Upper lobe of left lung (tissue), 6 donors: ENCODE measurements around the gene ABHD17C. TPM values are rescaled to one million over a fixed set of nuclear protein-coding genes. Genes with fewer than 3 reads are reported as not detected.

ENCODE experiments used
- ATAC-seq, 2 donors: fragments of 200-7000 bp; cut with Tn5 transposase; one replicate each; pipeline ENCODE4 v1.9.1; 2022; ENCODE audit warnings: mild to moderate bottlenecking in 2 of 2, moderate library complexity in 2 of 2; ENCODE audit not compliant: low FRiP score in 2 of 2
- DNase-seq, 2 donors: peaks; one replicate each; pipeline ENCODE4 v3.0.0-alpha.2; 2019 to 2020
- H3K27ac ChIP-seq, 4 donors: fragments of 200-600 bp; sonication (generic); one replicate each; pipeline ENCODE4 v1.5.1; 2016 to 2019
- H3K27me3 ChIP-seq, 4 donors: fragments of 200-600 bp; sonication (generic); one replicate each; pipeline ENCODE4 v1.5.1; 2017 to 2019
- H3K36me3 ChIP-seq, 4 donors: fragments of 200-600 bp; sonication (generic); one replicate each; pipeline ENCODE4 v1.5.1; 2016 to 2019
- H3K4me1 ChIP-seq, 4 donors: fragments of 200-600 bp; sonication (generic); one replicate each; pipeline ENCODE4 v1.5.1; 2018 to 2019
- H3K4me3 ChIP-seq, 4 donors: fragments of 200-600 bp; sonication (generic); one replicate each; pipeline ENCODE4 v1.5.1; 2017 to 2019; ENCODE audit warnings: mild to moderate bottlenecking in 2 of 4, moderate library complexity in 1 of 4
- H3K9me3 ChIP-seq, 4 donors: fragments of 200-600 bp; sonication (generic); one replicate each; pipeline ENCODE4 v1.5.1; 2018 to 2019
- CTCF ChIP-seq, 6 experiments: fragments of 450-650 bp in 4 of 6; fragments of 200-600 bp in 2 of 6; sonication (generic) in 2 of 6; IDR thresholded peaks; one replicate each; pipeline ENCODE4 v1.5.1; 2016 to 2019; ENCODE audit warnings: antibody characterized with exemption in 6 of 6
- EP300 ChIP-seq, 4 donors: sonication (generic); formaldehyde crosslinking; IDR thresholded peaks; one replicate each; pipeline ENCODE4 v1.5.1; 2017; ENCODE audit warnings: antibody characterized with exemption in 4 of 4, control low read depth in 2 of 4
- POLR2A ChIP-seq, 4 donors: fragments of 450-650 bp; IDR thresholded peaks; one replicate each; pipeline ENCODE4 v1.5.1; 2016 to 2017; ENCODE audit warnings: antibody characterized with exemption in 4 of 4, mild to moderate bottlenecking in 2 of 4
- POLR2AphosphoS5 ChIP-seq, 2 donors: sonication (generic); formaldehyde crosslinking; IDR thresholded peaks; one replicate each; pipeline ENCODE4 v1.5.1; 2017; ENCODE audit warnings: antibody characterized with exemption in 2 of 2
- WGBS, 2 donors: methylation state at CpG; one replicate each; pipeline ENCODE4 v1.1.5; 2017 to 2018; 5-methylcytosine and 5-hydroxymethylcytosine counted together
- total RNA-seq, 6 donors: library from RNA; depleted of rRNA in 4 of 6; stranded (reverse); fragments of >200 nt in 4 of 6; gene quantifications; one replicate each; pipeline versions ENCODE4 v1.1.0 to v1.2.1, GENCODE V29; 2016 to 2021
- donor health status: DM: no; HTN: no; CAD: no; lungs with moderate emphysema.
- donor health status: DM: no; HTN: yes; CAD: no; lungs with severe emphysema.

Gene ABHD17C
- total RNA-seq, 6 donors from 2014 or later: 15.7 to 34.2 (median 25.5) TPM

GRCh38 chr15:80739919-80740318 lies 44.8 kb downstream of the ABHD17C start:
- 42 to 61% methylated on average over 3 of the region's 3 CpGs for WGBS, 2 donors
- H3K9me3 ChIP-seq: no peaks in the 10 kb centered on the region
- peak in 1 of 2 donors; percentile 38 for DNase-seq
- H3K36me3 ChIP-seq: no peaks in the 10 kb centered on the region
- ATAC-seq: peak in 1 of 2 donors; percentile 67
- no peak overlapping the region for H3K4me3 ChIP-seq
- H3K4me1 ChIP-seq: peaks cover 40 to 46% (median 42%) of the 10 kb centered on the region in 4 donors
- TF ChIP-seq EP300 (IDR thresholded peaks at IDR 0.05): no peak
- H3K27me3 ChIP-seq: no peaks in the 10 kb centered on the region
- H3K27ac ChIP-seq: peak overlapping the region in 3 of 4 donors; percentile 4 to 23 (median 13)

- no peak for ATAC-seq
- 93 to 97% methylated on average over 4 of the region's 4 CpGs for WGBS, 2 donors
These were observed 47.0 kb downstream of the ABHD17C start for GRCh38 chr15:80742081-80742480.

GRCh38 chr15:80743189-80743833 lies 48.2 kb downstream of the ABHD17C start:
- 56 to 61% methylated on average over 11 of the region's 11 CpGs for WGBS, 2 donors
- peak overlapping the region; percentile 46 to 77 (median 56) for H3K27ac ChIP-seq
- H3K4me1 ChIP-seq: peaks cover 36 to 43% (median 37%) of the 10 kb centered on the region in 4 donors
- H3K27me3 ChIP-seq: no peaks in the 10 kb centered on the region
- TF ChIP-seq POLR2AphosphoS5 (IDR thresholded peaks at IDR 0.05) (peak in 1 of 2 donors; percentile 15), EP300 (IDR thresholded peaks at IDR 0.05) (no peak)
- H3K9me3 ChIP-seq: no peaks in the 10 kb centered on the region
- ATAC-seq (peak in 1 of 2 donors; percentile 77), DNase-seq (peak in 1 of 2 donors; percentile 50)
- H3K4me3 ChIP-seq: no peak overlapping the region
- H3K36me3 ChIP-seq: no peaks in the 10 kb centered on the region

More at GRCh38 chr15:80742081-80742480, 47.0 kb downstream of the ABHD17C start:
- Histone ChIP-seq H3K4me1 (peaks cover 32 to 48% (median 42%) of the 10 kb centered on the region in 4 donors), H3K9me3 (no peaks in the 10 kb centered on the region), H3K36me3 (no peaks in the 10 kb centered on the region), H3K27me3 (no peaks in the 10 kb centered on the region), H3K4me3 (no peak overlapping the region), H3K27ac (peak overlapping the region in 2 of 4 donors; percentile 46 to 77)
- TF ChIP-seq CTCF (IDR thresholded peaks at IDR 0.05) (no peak), EP300 (IDR thresholded peaks at IDR 0.05) (no peak), POLR2AphosphoS5 (IDR thresholded peaks at IDR 0.05) (no peak), POLR2A (IDR thresholded peaks at IDR 0.05) (no peak)
- DNase-seq: no peak

GRCh38 chr15:80744415-80744814 lies 49.3 kb downstream of the ABHD17C start:
- Histone ChIP-seq H3K27me3 (no peaks in the 10 kb centered on the region), H3K9me3 (no peaks in the 10 kb centered on the region), H3K4me3 (no peak overlapping the region), H3K4me1 (peaks cover 37 to 40% (median 39%) of the 10 kb centered on the region in 4 donors), H3K36me3 (peaks cover 0 to under 1% (median 0%) of the 10 kb centered on the region in 4 donors), H3K27ac (peak overlapping the region; percentile 46 to 77 (median 56))
- no peak for DNase-seq
- 41 to 53% methylated on average over 6 of the region's 6 CpGs for WGBS, 2 donors
- ATAC-seq: no peak
- TF ChIP-seq POLR2A (IDR thresholded peaks at IDR 0.05) (no peak), EP300 (IDR thresholded peaks at IDR 0.05) (no peak), CTCF (IDR thresholded peaks at IDR 0.05) (no peak)

- Histone ChIP-seq H3K27me3 (no peaks in the 10 kb centered on the region), H3K4me3 (no peak overlapping the region), H3K4me1 (peaks cover 36 to 44% (median 38%) of the 10 kb centered on the region in 4 donors), H3K27ac (peak overlapping the region in 3 of 4 donors; percentile 46 to 77 (median 58)), H3K36me3 (peaks cover 0 to 4% (median 1%) of the 10 kb centered on the region in 4 donors), H3K9me3 (no peaks in the 10 kb centered on the region)
- TF ChIP-seq POLR2AphosphoS5 (IDR thresholded peaks at IDR 0.05): no peak
- no peak for TF ChIP-seq EP300 (IDR thresholded peaks at IDR 0.05)
- ATAC-seq (no peak), DNase-seq (no peak)
- WGBS, 2 donors: 8 to 18% methylated on average over 1 of the region's 1 CpG
These were observed 49.7 kb downstream of the ABHD17C start for GRCh38 chr15:80744826-80745225.

GRCh38 chr15:80745888-80746287 lies 50.8 kb downstream of the ABHD17C start:
- ATAC-seq (no peak), DNase-seq (no peak)
- no peak for TF ChIP-seq EP300 (IDR thresholded peaks at IDR 0.05)
- no peak for TF ChIP-seq POLR2AphosphoS5 (IDR thresholded peaks at IDR 0.05)
- TF ChIP-seq POLR2A (IDR thresholded peaks at IDR 0.05): no peak
- TF ChIP-seq CTCF (IDR thresholded peaks at IDR 0.05): no peak
- Histone ChIP-seq H3K4me3 (no peak overlapping the region), H3K4me1 (peaks cover 35 to 52% (median 40%) of the 10 kb centered on the region in 4 donors), H3K9me3 (no peaks in the 10 kb centered on the region), H3K27me3 (no peaks in the 10 kb centered on the region), H3K36me3 (peaks cover 0 to 14% (median 3%) of the 10 kb centered on the region in 4 donors), H3K27ac (peak overlapping the region in 1 of 4 donors; percentile 77)
- 57 to 59% methylated on average over 1 of the region's 1 CpG for WGBS, 2 donors
